MCF 10A (cell line): Measurements from ENCODE around the gene ARPC4. TPM values are rescaled to one million over a fixed set of nuclear protein-coding genes. Genes with fewer than 3 reads are reported as not detected.

Experiments
- BruUV-seq: library from RNA; stranded (reverse); fragments of 400-500 nt; replicated peaks from 2 replicates; lab custom pipeline; 2021; lab: Mats Ljungman, UMichigan
- CTCF ChIA-PET: fragments of 300-600 bp; sonication (Branson Sonifier 250); formaldehyde crosslinking; extraction: SDS; loops from one replicate; lab custom pipeline; 2021; ENCODE audit warnings: antibody characterized with exemption, inconsistent platforms; lab: Yijun Ruan, JAX
- POLR2A ChIA-PET: fragments of 300-600, 350-650 bp; sonication (Branson Sonifier 250); formaldehyde crosslinking; extraction: SDS; loops from one replicate; lab custom pipeline; 2020; ENCODE audit warnings: antibody characterized with exemption, inconsistent platforms; lab: Yijun Ruan, JAX
- DNase-seq: peaks from one replicate; pipeline ENCODE4 v3.0.0-alpha.2; 2018; ENCODE audit not compliant: unreplicated experiment
- H3K27ac Mint-ChIP-seq: one replicate; pipeline ENCODE4 v1.8.0; 2022; ENCODE audit warnings: mild to moderate bottlenecking, low read depth, mixed read lengths; ENCODE audit not compliant: unreplicated experiment
- H3K27me3 Mint-ChIP-seq: one replicate; pipeline ENCODE4 v1.8.0; 2022; ENCODE audit warnings: mixed read lengths; ENCODE audit not compliant: insufficient read depth, unreplicated experiment
- H3K36me3 Mint-ChIP-seq: one replicate; pipeline ENCODE4 v1.8.0; 2022; ENCODE audit warnings: mild to moderate bottlenecking, moderate library complexity, mixed read lengths; ENCODE audit not compliant: insufficient read depth, unreplicated experiment
- H3K4me1 Mint-ChIP-seq: one replicate; pipeline ENCODE4 v1.8.0; 2022; ENCODE audit warnings: mixed read lengths; ENCODE audit not compliant: insufficient read depth, unreplicated experiment
- H3K4me3 Mint-ChIP-seq: one replicate; pipeline ENCODE4 v1.8.0; 2022; ENCODE audit warnings: mild to moderate bottlenecking, moderate library complexity, mixed read lengths; ENCODE audit not compliant: unreplicated experiment
- H3K9me3 Mint-ChIP-seq: one replicate; pipeline ENCODE4 v1.8.0; 2022; ENCODE audit warnings: mixed read lengths; ENCODE audit not compliant: unreplicated experiment
- CTCF ChIP-seq: fragments of 200-600 bp; IDR thresholded peaks from one replicate; pipeline ENCODE4 v1.8.0; 2022; ENCODE audit warnings: antibody characterized with exemption, mild to moderate bottlenecking; ENCODE audit not compliant: unreplicated experiment
- intact Hi-C: fragments of 100-400 bp; cut with micrococcal nuclease; formaldehyde crosslinking; loops from 2 replicates; pipeline ENCODE4 v1.14.1; 2022
- total RNA-seq: library from RNA; stranded (reverse); gene quantifications from 2 replicates; pipeline ENCODE4 v1.2.3, GENCODE V29; 2022

Gene ARPC4
- total RNA-seq, 1 experiment from 2014 or later, result 122 TPM

DNA sequence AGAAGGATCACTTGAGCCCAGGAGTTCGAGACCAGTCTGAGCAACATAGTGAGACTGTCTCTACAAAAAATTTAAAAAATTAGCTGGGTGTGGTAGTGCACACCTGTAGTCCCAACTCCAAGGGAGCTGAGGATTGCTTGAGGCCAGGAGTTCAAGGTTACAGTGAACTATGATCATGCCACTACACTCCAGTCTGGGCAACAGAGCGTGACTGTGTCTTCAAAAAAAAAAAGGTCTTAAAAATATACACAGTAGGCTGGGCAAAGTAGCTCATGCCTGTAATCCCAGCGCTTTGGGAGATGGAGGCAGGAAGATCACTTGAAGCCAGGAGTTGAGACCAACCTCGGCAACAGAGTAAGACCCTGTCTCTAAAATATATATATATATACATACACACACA lies 12.0 kb upstream of the ARPC4 start:
- BruUV-seq, result no TSS peak
- TF ChIP-seq CTCF, result no peak
- H3K9me3 Mint-ChIP-seq, result no peaks in the 10 kb centered on the region
- H3K4me3 Mint-ChIP-seq, result no peak overlapping the region
- H3K27ac Mint-ChIP-seq, result no peak overlapping the region
- ChIA-PET POLR2A (interaction anchor here (0.7 to 2.3 kb wide), 3 partner anchors 10 to 113 kb away, joined by 3 to 7 read pairs (median 4); partner anchors contain the start of genes ARPC4 and TADA3), CTCF (interaction anchor here (0.6 kb wide), 1 partner anchor 167 kb away, joined by 3 read pairs; no protein-coding TSS in a partner anchor)
- no peaks in the 10 kb centered on the region for H3K27me3 Mint-ChIP-seq
- intact Hi-C loops, result no loop called here
- DNase-seq, result no peak
- H3K4me1 Mint-ChIP-seq, result peaks cover 16% of the 10 kb centered on the region
- peaks cover 30% of the 10 kb centered on the region for H3K36me3 Mint-ChIP-seq

DNA sequence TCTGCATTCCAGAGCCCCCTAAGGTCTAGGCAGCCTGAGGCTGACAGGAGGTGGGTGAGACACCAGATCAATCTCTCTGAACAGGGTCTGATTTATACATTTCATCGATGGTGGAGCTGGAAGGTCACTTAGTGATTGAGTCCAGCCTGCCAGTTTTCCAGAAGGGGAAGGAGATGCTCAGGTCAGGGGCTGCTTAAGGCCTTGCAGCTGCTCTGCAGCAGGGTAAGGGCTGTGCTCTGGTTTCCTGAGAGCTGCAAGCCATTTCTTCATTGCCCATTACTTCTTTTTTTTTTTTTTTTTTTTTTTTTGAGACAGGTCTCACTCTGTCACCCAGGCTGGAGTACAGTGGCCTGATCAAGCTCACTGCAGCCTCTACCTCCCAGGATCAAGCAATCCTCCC lies 11.3 kb upstream of the ARPC4 start:
- Mint-ChIP-seq H3K36me3 (peaks cover 30% of the 10 kb centered on the region), H3K27ac (no peak overlapping the region), H3K27me3 (no peaks in the 10 kb centered on the region), H3K4me1 (peaks cover 16% of the 10 kb centered on the region), H3K9me3 (no peaks in the 10 kb centered on the region), H3K4me3 (no peak overlapping the region)
- DNase-seq, result no peak
- no TSS peak for BruUV-seq
- POLR2A ChIA-PET, result interaction anchor here (0.6 to 2.3 kb wide), 5 partner anchors 9 to 114 kb away, joined by 3 to 7 read pairs (median 4); partner anchors contain the start of genes ARPC4 and TADA3
- intact Hi-C loops, result no loop called here
- CTCF ChIA-PET, result interaction anchor here (0.7 to 1.2 kb wide), 4 partner anchors 66 to 502 kb away, joined by 3 to 4 read pairs (median 3); partner anchors contain the start of gene CRELD1
- no peak for TF ChIP-seq CTCF

GRCh38 chr3:9781978-9782603 lies 10.8 kb upstream of the ARPC4 start:
- intact Hi-C loops, result no loop called here
- peaks cover 16% of the 10 kb centered on the region for H3K4me1 Mint-ChIP-seq
- TF ChIP-seq CTCF, result no peak
- peaks cover 30% of the 10 kb centered on the region for H3K36me3 Mint-ChIP-seq
- no TSS peak for BruUV-seq
- POLR2A ChIA-PET, result interaction anchor here (0.6 to 2.3 kb wide), 6 partner anchors 10 to 534 kb away, joined by 3 to 7 read pairs (median 3); partner anchors contain the start of genes ARPC4 and TADA3
- H3K4me3 Mint-ChIP-seq, result no peak overlapping the region
- CTCF ChIA-PET, result interaction anchor here (0.7 to 1.2 kb wide), 5 partner anchors 67 to 501 kb away, joined by 3 to 4 read pairs (median 3); partner anchors contain the start of gene CRELD1
- H3K9me3 Mint-ChIP-seq, result no peaks in the 10 kb centered on the region
- no peaks in the 10 kb centered on the region for H3K27me3 Mint-ChIP-seq
- no peak for DNase-seq
- H3K27ac Mint-ChIP-seq, result no peak overlapping the region

GRCh38 chr3:9782770-9783169 lies 10.1 kb upstream of the ARPC4 start:
- H3K4me3 Mint-ChIP-seq, result no peak overlapping the region
- no peak overlapping the region for H3K27ac Mint-ChIP-seq
- H3K36me3 Mint-ChIP-seq, result peaks cover 37% of the 10 kb centered on the region
- H3K27me3 Mint-ChIP-seq, result no peaks in the 10 kb centered on the region
- intact Hi-C loops, result no loop called here
- TF ChIP-seq CTCF, result peak; percentile 12
- no TSS peak for BruUV-seq
- peak; percentile 25 for DNase-seq
- peaks cover 13% of the 10 kb centered on the region for H3K4me1 Mint-ChIP-seq
- H3K9me3 Mint-ChIP-seq, result no peaks in the 10 kb centered on the region
- POLR2A ChIA-PET, result interaction anchor here (0.7 to 1.1 kb wide), 2 partner anchors 10 to 535 kb away, joined by 3 read pairs; partner anchors contain the start of gene ARPC4
- CTCF ChIA-PET, result interaction anchor here (0.7 to 1.0 kb wide), 3 partner anchors 11 to 294 kb away, joined by 3 read pairs; no protein-coding TSS in a partner anchor
